Hepatic stellate cell (primary cell): ENCODE measurements around the gene CLDN3.
"Not testable (repeated sequence)": the region's sequence is repeated elsewhere in the genome, so short reads cannot be mapped to it uniquely, and the experiment has no call there.

Source experiments
- DNase-seq: peaks from one replicate; pipeline ENCODE4 v3.0.0; 2011; ENCODE audit warnings: low spot score

CLDN3 gene

DNA sequence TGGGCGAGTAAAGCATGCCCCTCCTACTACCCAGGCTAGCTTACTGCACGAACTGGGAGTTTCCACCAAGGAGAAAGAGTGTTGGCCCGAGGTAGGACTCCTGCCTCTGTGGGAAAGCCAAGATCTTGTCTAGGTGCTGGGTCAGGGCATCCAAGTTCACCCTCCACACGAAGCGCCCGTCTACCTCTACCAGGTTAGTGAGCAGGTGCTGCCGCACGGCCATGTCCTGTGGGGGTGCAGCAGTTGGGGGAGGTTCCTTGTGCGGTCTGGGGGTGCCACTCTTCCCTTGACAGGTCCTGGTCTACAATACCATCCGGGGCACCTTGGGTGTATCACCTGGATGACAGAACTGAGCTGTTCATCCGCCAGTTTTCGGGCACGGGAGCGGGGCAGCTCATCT, 33.2 kb downstream of the CLDN3 start:
- no peak for DNase-seq

DNA sequence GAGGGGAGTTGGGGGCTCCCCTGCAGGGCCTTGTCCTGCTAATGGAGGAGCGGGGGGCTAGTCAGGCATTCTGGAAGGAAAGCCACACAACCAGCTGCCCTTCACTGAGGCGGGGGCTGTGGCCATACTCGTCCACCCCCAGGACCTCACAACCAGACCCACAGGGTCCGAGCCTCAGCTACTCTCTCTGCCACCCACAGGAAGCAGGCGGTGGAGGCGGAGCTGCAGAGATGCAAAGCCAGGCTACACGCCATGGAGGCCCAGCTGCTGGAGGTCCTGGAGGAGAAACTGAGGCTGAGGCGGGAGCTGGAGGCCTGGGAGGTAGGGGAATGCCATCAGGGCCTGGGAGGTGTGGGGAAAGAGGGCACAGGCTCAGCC, 34.6 kb downstream of the CLDN3 start:
- no peak for DNase-seq

DNA sequence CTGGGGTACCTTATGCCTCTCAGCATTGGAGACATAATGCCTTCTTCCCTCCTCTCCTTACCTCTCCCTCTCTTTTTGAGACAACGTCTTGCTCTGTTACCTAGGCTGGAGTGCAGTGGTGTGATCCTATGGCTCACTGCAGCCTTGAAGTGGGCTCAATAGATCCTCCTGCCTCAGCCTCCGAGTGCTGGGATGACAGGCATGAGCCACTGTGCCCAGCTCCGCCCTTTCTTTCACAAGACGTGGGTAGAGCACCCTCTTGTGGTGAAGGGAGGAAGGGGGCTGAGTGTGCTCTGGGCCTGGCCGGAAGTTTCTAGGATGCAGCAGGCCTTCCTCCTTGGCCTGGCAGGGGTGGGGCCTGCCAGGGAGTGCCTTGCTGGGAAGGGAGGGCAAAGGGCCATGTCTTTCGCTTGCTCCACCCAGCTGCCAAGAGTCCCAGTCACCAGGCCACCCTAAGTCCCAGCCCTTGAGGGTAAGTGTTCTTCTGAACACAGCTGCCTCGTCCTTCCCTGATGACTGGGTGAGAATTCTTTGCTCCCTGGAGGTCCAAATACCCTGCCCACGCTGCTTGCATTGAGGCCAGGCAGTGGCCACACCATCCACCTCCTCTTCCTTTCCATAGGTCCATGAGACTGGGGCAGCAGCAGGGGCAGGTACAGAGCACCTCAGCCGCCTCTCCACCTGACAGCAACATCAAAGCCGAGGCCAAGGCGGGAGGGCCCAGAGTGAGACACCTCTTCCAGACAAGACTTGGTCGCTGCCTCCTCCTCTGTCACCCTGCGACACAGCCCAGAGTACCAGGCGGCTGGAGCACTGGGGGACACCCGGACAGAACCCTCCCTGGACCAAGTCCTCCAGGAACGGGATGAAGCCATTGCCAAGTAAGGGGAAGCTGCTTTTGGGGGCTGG, 35.2 kb downstream of the CLDN3 start:
- peak; percentile 84 for DNase-seq

DNA sequence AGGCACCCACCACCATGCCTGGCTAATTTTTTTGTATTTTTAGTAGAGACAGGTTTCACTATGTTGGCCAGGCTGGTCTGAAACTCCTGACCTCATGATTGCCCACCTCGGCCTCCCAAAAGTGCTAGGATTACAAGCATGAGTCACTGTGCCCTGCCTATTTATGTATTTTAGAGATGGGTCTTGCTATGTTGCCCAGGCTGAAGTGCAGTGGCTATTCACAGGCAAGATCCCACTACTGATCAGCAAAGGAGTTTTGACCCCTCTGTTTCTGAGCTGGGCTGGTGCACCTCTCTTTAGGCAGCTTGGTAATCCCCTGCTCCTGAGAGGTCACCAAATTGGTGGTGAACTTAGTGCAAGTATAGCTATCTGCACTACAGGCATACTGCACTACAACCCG, 37.7 kb downstream of the CLDN3 start:
- no peak for DNase-seq

DNA sequence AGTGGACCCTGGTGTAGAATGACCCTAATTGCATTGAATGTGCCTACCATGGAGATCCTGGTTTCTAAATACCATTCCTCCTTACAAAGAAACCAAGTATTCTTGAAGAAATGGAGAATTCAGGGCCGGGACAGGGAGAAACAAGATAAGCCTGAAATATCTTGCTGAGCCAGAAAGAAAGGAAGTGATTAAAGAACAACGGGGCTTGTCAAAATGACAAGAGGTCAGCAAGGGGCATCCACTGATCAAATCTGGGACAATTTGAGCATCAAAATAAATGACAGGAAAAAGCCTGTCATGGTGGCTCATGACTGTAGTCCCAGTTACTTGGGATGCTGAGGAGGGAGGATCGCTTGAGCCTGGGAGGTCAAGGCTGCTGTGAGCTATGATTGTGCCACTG, 39.6 kb downstream of the CLDN3 start:
- DNase-seq, result no peak

DNA sequence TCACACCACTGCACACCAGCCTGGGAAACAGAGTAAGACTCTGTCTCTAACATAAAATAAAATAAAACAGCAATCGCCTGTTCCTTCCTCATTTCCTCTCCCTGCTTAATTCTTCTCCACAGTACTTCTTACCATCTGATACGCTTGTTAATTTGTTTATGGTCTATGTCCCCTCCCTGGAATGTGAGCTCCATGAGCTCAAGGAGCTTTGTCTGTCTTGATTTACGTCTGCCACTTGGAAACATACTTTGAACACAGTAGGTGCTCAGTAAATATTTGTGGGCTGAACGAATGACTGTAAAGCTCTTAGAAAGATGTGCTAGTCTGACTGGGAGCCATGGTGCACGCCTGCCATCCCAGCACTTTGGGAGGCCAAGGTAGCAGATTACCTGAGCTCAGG, 41.5 kb downstream of the CLDN3 start:
- DNase-seq, result no peak

DNA sequence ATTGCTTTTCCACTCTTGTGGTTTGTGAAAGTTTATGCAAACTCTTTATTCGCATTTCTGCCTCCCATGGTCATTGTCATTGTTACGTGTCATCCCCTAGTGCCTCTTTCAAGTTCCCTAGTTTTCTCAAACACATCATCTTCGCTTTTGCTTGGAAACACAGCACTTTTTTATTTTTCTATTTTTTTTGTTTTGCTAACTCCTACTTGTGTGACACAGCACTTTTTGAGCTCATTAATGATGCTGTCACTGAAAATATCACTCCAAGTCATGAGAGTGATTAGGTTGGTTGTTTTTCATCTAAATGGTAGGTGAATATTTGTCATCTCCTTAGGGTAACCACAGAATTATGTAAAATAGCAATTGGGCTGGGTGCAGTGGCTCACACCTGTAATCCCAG, 42.1 kb downstream of the CLDN3 start:
- no peak for DNase-seq

DNA sequence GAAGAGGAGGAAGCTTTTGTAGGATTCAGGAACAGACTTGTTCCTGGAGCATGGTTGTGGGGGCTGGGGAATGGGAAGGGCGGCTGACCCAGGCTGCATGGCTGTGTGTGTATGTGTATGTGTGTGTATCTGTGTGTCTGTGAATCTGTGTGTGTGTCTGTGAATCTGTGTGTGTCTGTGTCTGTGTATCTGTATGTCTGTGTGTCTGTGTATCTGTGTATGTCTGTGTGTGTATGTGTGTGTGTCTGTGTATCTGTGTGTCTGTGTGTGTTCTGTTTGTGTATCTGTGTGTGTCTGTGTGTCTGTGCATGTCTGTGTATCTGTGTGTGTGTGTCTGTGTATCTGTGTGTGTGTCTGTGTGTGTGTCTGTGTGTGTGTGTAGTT, 44.0 kb downstream of the CLDN3 start:
- DNase-seq, result no peak

DNA sequence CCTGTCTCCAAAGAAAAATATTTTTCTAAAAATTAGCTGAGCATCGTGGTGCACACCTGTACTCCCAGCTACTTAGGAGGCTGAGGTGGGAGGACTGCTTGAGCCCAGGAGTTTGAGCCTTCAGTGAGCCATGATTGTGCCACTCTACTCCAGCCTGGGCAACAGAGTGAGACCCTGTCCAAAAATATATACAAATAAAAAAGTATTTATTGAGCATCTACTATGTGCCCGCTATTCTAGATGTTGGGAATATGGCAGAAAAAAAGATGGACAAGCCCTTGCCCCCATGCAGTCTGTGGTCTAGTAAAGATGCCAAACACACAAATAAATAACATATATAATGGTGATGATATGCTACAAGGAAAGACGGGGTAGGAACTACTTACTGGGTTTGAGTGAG, 46.3 kb downstream of the CLDN3 start:
- no peak for DNase-seq

DNA sequence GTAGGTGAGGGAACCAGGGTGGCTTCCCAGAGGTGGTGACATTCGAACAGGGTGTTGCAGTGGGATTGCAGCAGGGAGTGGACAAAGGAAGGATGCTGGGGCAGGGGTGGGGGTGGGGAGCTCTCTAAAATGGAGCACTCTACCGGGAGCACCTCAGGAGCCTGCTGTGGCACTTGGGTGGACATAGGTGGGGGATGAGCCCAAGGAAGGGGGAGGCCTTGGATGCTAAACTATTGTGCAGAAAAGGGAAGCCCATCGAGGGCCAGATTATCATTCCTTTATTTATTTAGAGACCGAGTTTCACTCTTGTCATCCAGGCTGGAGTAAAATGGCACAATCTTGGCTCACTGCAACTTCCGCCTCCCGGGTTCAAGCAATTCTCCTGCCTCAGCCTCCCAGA, 47.3 kb downstream of the CLDN3 start:
- no peak for DNase-seq

DNA sequence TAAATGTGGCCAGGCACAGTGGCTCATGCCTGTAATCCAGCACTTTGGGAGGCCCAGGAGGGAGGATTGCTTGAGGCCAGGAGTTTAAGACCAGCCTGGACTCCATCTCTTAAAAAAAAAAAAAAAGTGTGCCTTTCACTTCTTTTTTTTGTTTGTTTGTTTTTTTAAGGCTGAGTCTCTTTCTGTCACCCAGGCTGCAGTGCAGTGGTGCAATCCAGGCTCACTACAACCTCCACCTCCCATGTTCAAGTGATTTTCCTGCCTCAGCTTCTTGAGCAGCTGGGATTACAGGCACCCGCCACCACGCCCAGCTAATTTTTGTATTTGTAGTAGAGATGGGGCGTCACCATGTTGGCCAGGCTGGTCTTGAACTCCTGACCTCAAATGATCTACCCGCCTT, 47.9 kb downstream of the CLDN3 start:
- not testable (repeated sequence) for DNase-seq

DNA sequence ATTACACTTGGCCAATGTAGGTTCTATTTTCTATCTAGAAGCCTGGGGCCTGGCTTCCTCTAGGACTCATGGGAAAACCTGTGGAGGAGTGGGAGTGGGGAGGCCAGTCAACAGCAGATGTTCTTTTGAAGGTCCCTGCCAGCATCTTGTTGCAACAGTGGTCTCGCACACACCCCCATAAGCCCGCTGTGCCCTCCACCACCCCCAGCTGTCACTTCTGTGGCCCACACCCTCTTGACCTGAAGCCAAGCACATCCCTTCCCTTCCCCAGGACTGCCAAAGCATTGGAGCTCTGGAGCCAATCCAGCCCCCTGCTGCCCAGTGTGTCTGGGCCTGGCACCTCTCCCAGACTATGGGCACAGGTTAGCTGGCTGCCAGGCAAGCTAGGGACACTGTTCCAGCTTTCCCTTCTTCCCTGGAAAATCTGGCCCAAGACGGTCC, 48.7 kb downstream of the CLDN3 start:
- no peak for DNase-seq

DNA sequence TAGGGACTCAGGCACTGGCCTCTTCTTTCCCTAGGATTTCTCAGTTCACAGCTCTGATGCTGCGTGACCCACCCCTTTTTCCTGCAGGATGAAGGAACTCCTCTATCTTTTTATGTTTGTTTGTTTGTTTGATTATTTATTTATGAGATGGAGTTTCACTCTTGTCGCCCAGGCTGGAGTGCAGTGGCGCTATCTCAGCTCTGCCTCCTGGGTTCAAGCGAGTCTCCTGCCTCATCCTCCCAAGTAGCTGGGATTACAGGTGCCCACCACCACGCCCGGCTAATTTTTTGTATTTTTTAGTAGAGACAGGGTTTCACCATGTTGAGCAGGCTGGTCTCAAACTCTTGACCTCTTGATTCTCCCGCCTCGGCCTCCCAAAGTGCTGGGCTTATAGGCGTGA, 49.6 kb downstream of the CLDN3 start:
- not testable (repeated sequence) for DNase-seq

DNA sequence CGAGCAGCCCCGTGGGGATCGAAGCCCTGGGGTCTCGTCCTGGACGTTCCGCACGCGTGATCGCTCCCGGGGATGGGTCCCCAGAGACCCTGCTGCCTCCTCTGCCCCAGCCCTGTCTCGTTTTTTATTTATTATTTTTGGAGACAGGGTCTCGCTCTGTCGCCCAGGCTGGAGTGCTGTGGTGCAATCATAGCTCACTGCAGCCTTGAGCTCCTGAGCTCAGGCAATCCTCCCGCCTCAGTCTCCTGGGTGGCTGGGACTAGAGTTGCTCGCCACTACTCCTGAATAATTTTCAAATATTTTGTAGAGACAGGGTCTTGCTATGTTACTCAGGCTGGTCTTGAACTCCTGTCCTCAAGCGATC, 50.3 kb downstream of the CLDN3 start:
- no peak for DNase-seq
